ENCODE results near the gene IGSF21. TPM values are rescaled to one million over a fixed set of nuclear protein-coding genes. Genes with fewer than 3 reads are reported as not detected.

Gene IGSF21
- polyA plus RNA-seq, 3 donors = not detected

GRCh38 chr1:18124977-18125376, 17.4 kb downstream of the IGSF21 start:
- H3K9ac ChIP-seq (ENCODE audit: insufficient read depth, low read length, poor library complexity, severe bottlenecking) = no peak overlapping the region

GRCh38 chr1:18126616-18127015, 19.0 kb downstream of the IGSF21 start:
- DNase-seq = no peak
- peaks cover 4 to 8% (median 5%) of the 10 kb centered on the region in 3 donors for H3K27me3 Mint-ChIP-seq (ENCODE audit: low read depth in 3 of 3)
- no peak overlapping the region for H3K27ac Mint-ChIP-seq
- TF ChIP-seq CTCF (IDR thresholded peaks at IDR 0.05) = no peak
- Histone ChIP-seq H3K36me3 (replicated peaks in 1 of 2; ENCODE audit: control insufficient read depth in 1 of 2, insufficient read depth in 2 of 2, low read length in 2 of 2) (no peaks in the 10 kb centered on the region), H3K9ac (ENCODE audit: insufficient read depth, low read length, poor library complexity, severe bottlenecking) (no peak overlapping the region), H3K4me2 (replicated peaks; ENCODE audit: extremely low read depth, low read length, poor library complexity, severe bottlenecking) (no peak overlapping the region), H4K20me1 (ENCODE audit: insufficient read depth, low read length) (no peaks in the 10 kb centered on the region), H3K27ac (ENCODE audit: low read depth in 1 of 2, low read length in 2 of 2) (no peak overlapping the region), H3K4me3 (replicated peaks in 1 of 3; ENCODE audit: low read depth in 2 of 3, low read length in 3 of 3) (no peak overlapping the region), H3K9me3 (replicated peaks in 1 of 2; ENCODE audit: control insufficient read depth in 1 of 2, insufficient read depth in 1 of 2, low read length in 2 of 2) (no peaks in the 10 kb centered on the region), H3K27me3 (ENCODE audit: control insufficient read depth in 2 of 2, insufficient read depth in 2 of 2, low read length in 2 of 2) (no peaks in the 10 kb centered on the region), H3K79me2 (ENCODE audit: insufficient read depth, low read length) (no peaks in the 10 kb centered on the region), H2AFZ (ENCODE audit: insufficient read depth, low read depth, low read length, poor library complexity, severe bottlenecking) (no peak overlapping the region), H3K4me1 (ENCODE audit: control insufficient read depth in 1 of 2, insufficient read depth in 2 of 2, low read length in 2 of 2) (no peaks in the 10 kb centered on the region)
- intact Hi-C loops (cut with micrococcal nuclease) = no loop called here
- no peaks in the 10 kb centered on the region for H3K36me3 Mint-ChIP-seq
- H3K4me1 Mint-ChIP-seq = no peaks in the 10 kb centered on the region
- WGBS (ENCODE audit: insufficient coverage) = 73% methylated on average over 2 of the region's 5 CpGs
- no peak overlapping the region for H3K4me3 Mint-ChIP-seq
- H3K9me3 Mint-ChIP-seq = no peaks in the 10 kb centered on the region

More at GRCh38 chr1:18124977-18125376, 17.4 kb downstream of the IGSF21 start:
- no peaks in the 10 kb centered on the region for H3K79me2 ChIP-seq (ENCODE audit: insufficient read depth, low read length)
- no peak overlapping the region for H3K27ac Mint-ChIP-seq
- no peaks in the 10 kb centered on the region for H3K36me3 Mint-ChIP-seq
- no peak for TF ChIP-seq CTCF (IDR thresholded peaks at IDR 0.05)
- no peak overlapping the region for H3K4me3 ChIP-seq (replicated peaks in 1 of 3; ENCODE audit: low read depth in 2 of 3, low read length in 3 of 3)
- no peaks in the 10 kb centered on the region for H3K9me3 Mint-ChIP-seq
- H4K20me1 ChIP-seq (ENCODE audit: insufficient read depth, low read length) = no peaks in the 10 kb centered on the region
- H3K36me3 ChIP-seq (replicated peaks in 1 of 2; ENCODE audit: control insufficient read depth in 1 of 2, insufficient read depth in 2 of 2, low read length in 2 of 2) = no peaks in the 10 kb centered on the region
- no peaks in the 10 kb centered on the region for H3K27me3 ChIP-seq (ENCODE audit: control insufficient read depth in 2 of 2, insufficient read depth in 2 of 2, low read length in 2 of 2)
- no peaks in the 10 kb centered on the region for H3K9me3 ChIP-seq (replicated peaks in 1 of 2; ENCODE audit: control insufficient read depth in 1 of 2, insufficient read depth in 1 of 2, low read length in 2 of 2)
- no peak overlapping the region for H2AFZ ChIP-seq (ENCODE audit: insufficient read depth, low read depth, low read length, poor library complexity, severe bottlenecking)
- no peaks in the 10 kb centered on the region for H3K4me1 ChIP-seq (ENCODE audit: control insufficient read depth in 1 of 2, insufficient read depth in 2 of 2, low read length in 2 of 2)
- H3K4me2 ChIP-seq (replicated peaks; ENCODE audit: extremely low read depth, low read length, poor library complexity, severe bottlenecking) = no peak overlapping the region
- H3K4me3 Mint-ChIP-seq = no peak overlapping the region
- no peak for DNase-seq
- intact Hi-C loops (cut with micrococcal nuclease) = no loop called here
- no peaks in the 10 kb centered on the region for H3K4me1 Mint-ChIP-seq
- no peak overlapping the region for H3K27ac ChIP-seq (ENCODE audit: low read depth in 1 of 2, low read length in 2 of 2)
- peaks cover 8 to 13% (median 9%) of the 10 kb centered on the region in 3 donors for H3K27me3 Mint-ChIP-seq (ENCODE audit: low read depth in 3 of 3)
- WGBS (ENCODE audit: insufficient coverage) = 100% methylated on average over 1 of the region's 4 CpGs
